Hematopoietic multipotent progenitor cell treated with erythropoietin and hydrocortisone succinate and interleukin-3 and kit ligand, for 4 days (in vitro differentiated cells): ENCODE results near the gene NDRG2.
A peak's percentile ranks its signal among the peaks of the same experiment; 100 is the strongest.

Experiments used
- DNase-seq: peaks from one replicate; pipeline ENCODE4 v3.0.0-alpha.2; 2015

The NDRG2 gene

GRCh38 chr14:21024585-21025370 is at the start of gene NDRG2:
NDRG2 (minus strand) TSS chr14:21025061; CDS start chr14:21023315, 1,746 bp downstream.
- DNase-seq: peak; percentile 80

DNA sequence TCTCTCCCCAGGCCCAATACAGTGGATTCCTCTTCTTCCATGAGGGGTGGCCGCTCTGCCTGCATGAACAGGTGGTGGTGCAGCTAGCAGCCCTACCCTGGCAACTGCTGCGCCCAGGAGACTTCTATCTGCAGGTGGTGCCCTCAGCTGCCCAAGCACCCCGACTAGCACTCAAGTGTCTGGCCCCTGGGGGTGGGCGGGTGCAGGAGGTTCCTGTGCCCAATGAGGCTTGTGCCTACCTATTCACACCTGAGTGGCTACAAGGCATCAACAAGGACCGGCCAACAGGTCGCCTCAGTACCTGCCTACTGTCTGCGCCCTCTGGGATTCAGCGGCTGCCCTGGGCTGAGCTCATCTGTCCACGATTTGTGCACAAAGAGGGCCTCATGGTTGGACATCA is 49.1 kb upstream of the NDRG2 start:
- no peak for DNase-seq

- no peak for DNase-seq
Measured at GRCh38 chr14:21072781-21073339, 48.0 kb upstream of the NDRG2 start.

DNA sequence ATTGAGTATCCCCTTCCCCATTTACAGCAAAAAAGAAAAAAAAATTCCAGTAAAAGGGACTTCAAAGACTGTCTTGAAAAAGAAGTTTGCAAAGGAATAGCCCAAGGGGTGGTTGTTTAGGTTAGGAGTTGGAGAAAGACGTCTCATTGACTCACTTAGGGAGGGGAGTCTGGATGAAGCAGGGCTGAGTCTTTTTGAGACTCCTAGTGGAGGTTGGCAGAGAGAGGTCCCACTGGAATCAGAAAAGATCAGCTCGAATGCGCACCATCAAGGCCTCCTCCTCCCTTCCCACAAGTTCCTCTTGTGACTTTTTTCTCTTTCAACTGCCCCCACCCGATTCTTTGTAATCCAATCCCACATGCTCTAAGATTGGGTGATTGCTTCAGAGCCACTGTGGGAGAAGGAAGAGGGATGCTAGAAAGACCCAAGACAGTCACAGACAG is 47.2 kb upstream of the NDRG2 start:
- peak; percentile 70 for DNase-seq

- peak; percentile 92 for DNase-seq
Measured at GRCh38 chr14:21071225-21072030, 46.6 kb upstream of the NDRG2 start.

- no peak for DNase-seq
Measured at GRCh38 chr14:21070610-21071224, 45.9 kb upstream of the NDRG2 start.

DNA sequence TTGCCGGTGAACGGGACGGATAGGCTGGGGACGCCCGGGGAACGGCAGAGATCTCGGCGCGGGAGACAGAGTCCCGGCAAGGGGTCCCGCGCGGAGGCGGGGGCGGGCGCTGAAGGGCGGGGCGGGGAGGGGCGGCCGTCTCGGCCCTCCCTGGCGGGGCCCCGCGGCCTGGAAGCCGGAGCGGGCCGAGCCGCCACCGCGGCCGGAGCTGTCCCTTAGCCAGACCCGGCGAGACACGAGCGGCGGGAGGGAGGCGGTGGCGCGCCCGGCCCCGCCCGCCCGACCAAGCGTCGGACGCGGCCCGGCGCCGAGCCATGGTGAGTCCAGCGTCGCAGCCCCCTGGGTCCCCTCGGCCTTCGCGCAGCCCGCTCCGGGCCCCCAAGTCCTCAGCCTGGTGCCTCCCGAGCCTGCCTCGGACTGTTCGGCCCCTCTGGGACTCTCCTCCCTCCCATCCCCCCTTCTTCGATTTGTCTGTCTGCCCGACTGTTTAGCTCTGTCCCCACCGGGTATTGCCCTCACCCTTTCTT is 45.3 kb upstream of the NDRG2 start, which contains the start of gene ARHGEF40:
Gene ARHGEF40 (plus strand): TSS at position 222 of the 527 bp plus-strand sequence. CDS start 93 bp downstream, at position 315.
- DNase-seq: peak; percentile 41

DNA sequence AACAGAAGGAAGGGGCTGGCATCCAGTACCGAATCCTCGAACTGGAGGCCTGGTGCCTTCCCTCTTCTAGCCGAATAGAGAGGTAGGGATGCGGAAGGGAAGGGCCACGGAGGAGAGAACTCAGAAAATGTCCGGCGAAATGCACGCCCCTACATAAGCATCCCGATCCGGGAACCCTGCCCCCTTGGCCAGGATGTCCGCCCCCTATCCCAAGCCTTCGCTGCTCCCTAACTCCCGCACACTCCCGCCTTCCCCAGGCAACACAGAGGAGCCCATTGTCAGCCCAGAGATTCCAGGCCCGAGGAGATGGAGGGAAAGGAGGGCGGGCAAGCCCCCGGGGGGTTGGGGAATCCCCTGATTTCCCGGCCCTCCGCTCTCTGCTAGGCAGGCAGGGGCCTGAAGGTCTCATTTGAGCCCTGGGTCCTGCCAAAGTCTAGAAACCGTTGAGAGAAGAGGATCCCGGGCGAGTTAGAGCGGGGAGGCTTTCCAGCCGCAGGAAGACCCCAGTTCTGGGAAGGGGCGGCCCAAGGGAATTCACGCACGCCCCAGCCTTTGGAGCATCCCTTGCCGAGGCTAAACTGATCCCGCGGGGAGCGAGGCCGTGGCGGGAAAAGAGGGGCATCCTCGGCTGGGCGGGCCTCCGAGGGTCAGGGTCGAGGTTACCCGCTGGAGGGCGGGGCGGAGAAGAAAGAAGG is 44.7 kb upstream of the NDRG2 start:
- DNase-seq: peak; percentile 15

GRCh38 chr14:21068521-21069387 is 43.9 kb upstream of the NDRG2 start:
- DNase-seq: peak; percentile 89

DNA sequence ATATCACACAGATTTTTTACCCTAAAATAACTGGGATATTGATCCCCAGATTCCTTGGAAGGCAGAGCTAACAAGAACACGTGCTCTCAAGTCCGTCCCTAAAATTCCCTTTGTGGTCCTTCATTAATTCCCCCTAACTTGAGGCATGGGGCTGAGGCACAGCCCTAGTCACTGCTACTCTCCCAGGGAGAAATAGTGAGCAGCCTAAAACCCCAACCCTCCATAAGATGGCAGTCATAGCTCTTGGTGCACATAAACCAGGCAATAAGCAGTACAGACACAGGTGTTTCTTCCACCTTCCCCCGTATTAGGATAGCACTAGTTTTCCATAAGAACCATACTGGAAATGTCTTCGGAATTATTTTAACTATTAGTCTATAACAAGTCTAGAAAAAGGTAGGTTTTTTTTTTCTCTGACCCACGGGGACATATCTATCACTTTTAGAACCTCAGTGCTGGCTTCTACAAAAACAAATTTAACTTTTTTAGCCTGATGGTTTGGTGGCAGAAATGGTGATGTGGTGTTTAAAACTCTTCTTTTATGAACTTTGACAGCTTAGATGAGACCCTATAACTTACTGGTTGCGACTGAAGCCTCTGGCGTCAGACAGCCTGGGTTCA is 42.1 kb upstream of the NDRG2 start:
- DNase-seq: peak; percentile 41

GRCh38 chr14:21063479-21063878 is 38.6 kb upstream of the NDRG2 start:
- no peak for DNase-seq

- DNase-seq: no peak
Measured at GRCh38 chr14:21061347-21061668, 36.4 kb upstream of the NDRG2 start.

- no peak for DNase-seq
Measured at GRCh38 chr14:21060614-21061346, 35.9 kb upstream of the NDRG2 start.

GRCh38 chr14:21059842-21060613 is 35.2 kb upstream of the NDRG2 start:
- no peak for DNase-seq

GRCh38 chr14:21058903-21059302 is 34.0 kb upstream of the NDRG2 start:
- no peak for DNase-seq

DNA sequence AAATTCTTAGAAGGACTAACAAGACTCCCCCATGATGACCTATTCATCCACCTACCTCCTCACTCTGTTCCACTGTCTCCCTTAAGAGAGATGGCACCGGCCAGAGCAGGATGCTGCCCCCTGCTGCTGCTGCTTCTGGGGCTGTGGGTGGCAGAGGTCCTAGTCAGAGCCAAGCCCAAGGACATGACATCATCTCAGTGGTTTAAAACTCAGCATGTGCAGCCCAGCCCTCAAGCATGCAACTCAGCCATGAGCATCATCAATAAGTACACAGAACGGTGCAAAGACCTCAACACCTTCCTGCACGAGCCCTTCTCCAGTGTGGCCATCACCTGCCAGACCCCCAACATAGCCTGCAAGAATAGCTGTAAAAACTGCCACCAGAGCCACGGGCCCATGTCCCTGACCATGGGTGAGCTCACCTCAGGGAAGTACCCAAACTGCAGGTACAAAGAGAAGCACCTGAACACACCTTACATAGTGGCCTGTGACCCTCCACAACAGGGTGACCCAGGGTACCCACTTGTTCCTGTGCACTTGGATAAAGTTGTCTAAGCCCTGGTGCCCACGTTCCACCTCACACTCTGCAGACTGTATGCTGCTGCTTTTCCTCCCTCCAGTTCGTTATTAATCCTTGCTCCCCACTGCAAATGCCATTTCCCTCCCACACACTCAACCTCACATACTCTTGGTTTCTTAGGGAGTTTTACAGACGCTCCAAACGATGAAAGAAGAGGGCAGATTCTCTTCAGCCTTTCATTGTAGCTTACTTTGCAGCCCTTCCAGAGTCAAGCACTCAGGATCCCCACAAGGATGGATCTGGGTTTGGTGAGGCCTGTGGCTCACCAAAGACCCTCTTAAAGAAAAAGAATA is 33.2 kb upstream of the NDRG2 start, which contains the start of gene RNASE8:
Gene RNASE8 (plus strand): TSS at position 20 of the 873 bp plus-strand sequence. CDS start 71 bp downstream, at position 91.
- DNase-seq: peak; percentile 51

DNA sequence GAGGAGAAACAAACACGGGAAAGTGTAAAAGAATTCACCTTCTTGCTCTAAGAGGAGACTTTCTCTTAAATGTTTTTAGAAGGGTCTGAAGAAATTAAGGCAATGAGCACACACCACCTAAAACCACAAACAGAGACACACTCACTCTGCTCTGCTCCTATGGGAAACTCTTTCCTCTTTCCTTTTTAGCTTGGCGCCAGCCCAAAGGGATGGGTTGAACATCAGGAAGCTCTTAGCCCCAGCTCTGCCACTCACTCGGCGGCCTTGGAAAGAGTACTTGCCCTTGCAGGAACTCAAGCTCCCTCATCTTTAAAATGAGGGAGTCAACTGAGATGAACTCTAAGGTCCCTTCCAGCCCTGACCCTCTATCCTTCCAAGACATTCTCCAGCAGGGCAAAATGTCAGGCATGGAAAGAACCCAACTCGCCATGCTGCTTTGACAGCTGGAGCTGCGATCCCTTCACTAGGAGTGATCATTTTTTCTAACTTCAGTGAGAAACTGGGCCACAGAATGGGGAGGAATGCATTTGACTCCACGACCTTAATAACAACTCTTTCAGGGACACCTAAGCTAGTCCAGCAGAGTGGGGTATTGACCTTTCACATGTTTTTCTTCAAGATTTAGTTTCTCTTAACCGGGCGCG is 31.8 kb upstream of the NDRG2 start:
- DNase-seq: no peak
